Liver (tissue), 9 donors: Measurements from ENCODE around the gene PLEKHA5. TPM values are rescaled to one million over a fixed set of nuclear protein-coding genes. Genes with fewer than 3 reads are reported as not detected.

Experiments used
- DNase-seq: peaks from one replicate; pipeline ENCODE4 v3.0.0-alpha.2; 2017; ENCODE audit warnings: low spot score
- H3K27ac ChIP-seq, 2 donors: one replicate each; pipeline ENCODE4 v1.7.0; 2013; ENCODE audit warnings: inconsistent platforms in 2 of 2, low read length in 2 of 2, control low read depth in 1 of 2, low read depth in 1 of 2, mild to moderate bottlenecking in 1 of 2
- H3K27me3 ChIP-seq, 4 donors: one replicate each; pipeline versions ENCODE4 v1.6.1 to v1.7.0; 2013; ENCODE audit warnings: low read length in 3 of 4, inconsistent platforms in 1 of 4, mild to moderate bottlenecking in 1 of 4, moderate library complexity in 1 of 4; ENCODE audit not compliant: control insufficient read depth in 4 of 4, insufficient read depth in 4 of 4
- H3K36me3 ChIP-seq, 4 donors: one replicate each; pipeline versions ENCODE4 v1.6.1 to v1.7.0; 2013; ENCODE audit warnings: low read length in 3 of 4, mild to moderate bottlenecking in 3 of 4, low read depth in 1 of 4, moderate library complexity in 1 of 4; ENCODE audit not compliant: control insufficient read depth in 4 of 4, insufficient read depth in 3 of 4
- H3K4me1 ChIP-seq, 4 donors: one replicate each; pipeline versions ENCODE4 v1.6.1 to v1.7.0; 2013; ENCODE audit warnings: low read length in 3 of 4, mild to moderate bottlenecking in 3 of 4, moderate library complexity in 1 of 4; ENCODE audit not compliant: control insufficient read depth in 4 of 4, insufficient read depth in 4 of 4
- H3K4me3 ChIP-seq, 3 donors: one replicate each; pipeline versions ENCODE4 v1.6.1 to v1.7.0; 2013; ENCODE audit warnings: low read length in 3 of 3, control low read depth in 1 of 3, low read depth in 1 of 3, mild to moderate bottlenecking in 1 of 3
- H3K9ac ChIP-seq, 2 donors: one replicate each; pipeline ENCODE4 v1.7.0; 2013; ENCODE audit warnings: low read length in 2 of 2, mild to moderate bottlenecking in 2 of 2, moderate library complexity in 2 of 2, control low read depth in 1 of 2, low read depth in 1 of 2
- H3K9me3 ChIP-seq, 4 donors: one replicate each; pipeline versions ENCODE4 v1.6.1 to v1.7.0; 2013; ENCODE audit warnings: low read length in 3 of 4; ENCODE audit not compliant: control insufficient read depth in 4 of 4
- ATF3 ChIP-seq: IDR thresholded peaks from 2 replicates; pipeline ENCODE4 v1.6.1; 2016; ENCODE audit warnings: antibody characterized with exemption
- EGR1 ChIP-seq, 2 donors: IDR thresholded peaks; 2 replicates each; pipeline ENCODE4 v1.6.1; 2016 to 2018; ENCODE audit warnings: antibody characterized with exemption in 2 of 2, low read depth in 2 of 2
- FOXA1 ChIP-seq: IDR thresholded peaks from 2 replicates; pipeline ENCODE4 v1.6.1; 2016; ENCODE audit warnings: antibody characterized with exemption
- FOXA2 ChIP-seq: IDR thresholded peaks from 2 replicates; pipeline ENCODE4 v1.6.1; 2016; ENCODE audit warnings: antibody characterized with exemption
- GABPA ChIP-seq, 2 donors: IDR thresholded peaks in 1 of 2; conservative IDR thresholded peaks in 1 of 2; 2 replicates each; pipeline ENCODE4 v1.6.1; 2016; ENCODE audit warnings: antibody characterized with exemption in 2 of 2, mild to moderate bottlenecking in 1 of 2, moderate library complexity in 1 of 2
- HNF4A ChIP-seq, 2 donors: conservative IDR thresholded peaks; 2 replicates each; pipeline ENCODE4 v1.6.1; 2016; ENCODE audit warnings: antibody characterized with exemption in 2 of 2, mild to moderate bottlenecking in 2 of 2
- HNF4G ChIP-seq: IDR thresholded peaks from 2 replicates; pipeline ENCODE4 v1.6.1; 2016; ENCODE audit warnings: antibody characterized with exemption
- JUND ChIP-seq, 2 donors: IDR thresholded peaks; 2 replicates each; pipeline ENCODE4 v1.6.1; 2016; ENCODE audit warnings: antibody characterized with exemption in 2 of 2
- MAX ChIP-seq: IDR thresholded peaks from 2 replicates; pipeline ENCODE4 v1.6.1; 2016; ENCODE audit warnings: antibody characterized with exemption
- NR2F2 ChIP-seq: IDR thresholded peaks from 2 replicates; pipeline ENCODE4 v1.6.1; 2016; ENCODE audit warnings: antibody characterized with exemption
- RAD21 ChIP-seq, 2 donors: IDR thresholded peaks; 2 replicates each; pipeline ENCODE4 v1.6.1; 2016; ENCODE audit warnings: antibody characterized with exemption in 2 of 2, mild to moderate bottlenecking in 2 of 2
- RXRA ChIP-seq, 2 donors: IDR thresholded peaks; 2 replicates each; pipeline ENCODE4 v1.6.1; 2017 to 2018; ENCODE audit warnings: antibody characterized with exemption in 2 of 2, mild to moderate bottlenecking in 1 of 2
- SP1 ChIP-seq: IDR thresholded peaks from 2 replicates; pipeline ENCODE4 v1.6.1; 2018; ENCODE audit warnings: antibody characterized with exemption, mild to moderate bottlenecking
- TAF1 ChIP-seq: conservative IDR thresholded peaks from 2 replicates; pipeline ENCODE4 v1.6.1; 2016; ENCODE audit warnings: antibody characterized with exemption, mild to moderate bottlenecking
- YY1 ChIP-seq: IDR thresholded peaks from 2 replicates; pipeline ENCODE4 v1.6.1; 2016; ENCODE audit warnings: antibody characterized with exemption, mild to moderate bottlenecking
- WGBS: extraction: QIAGEN DNeasy Blood & Tissue Kit; methylation state at CpG from one replicate; pipeline ENCODE4 v1.1.7; 2013; 5-methylcytosine and 5-hydroxymethylcytosine counted together
- polyA plus RNA-seq, 2 donors: library from polyadenylated mRNA; stranded (reverse) in 1 of 2; unstranded in 1 of 2; fragments of 200-250 nt in 1 of 2; fragments of >200 nt in 1 of 2; fragmentation: Nextera tagmentation in 1 of 2; extraction: Ambion mirVana in 1 of 2; gene quantifications; one replicate each; pipeline versions ENCODE4 v1.2.1 to v1.2.3, GENCODE V29; 2013 to 2015
- total RNA-seq, 2 donors: library from RNA; depleted of rRNA; stranded (reverse); fragments of >200 nt; gene quantifications; one replicate each; pipeline ENCODE4 v1.2.3, GENCODE V29; 2014
- TF ChIP-seq, protein P1 (sequence below): fragments of 150-350 bp; IDR thresholded peaks from 2 replicates; pipeline ENCODE4 v1.5.1; 2017; ENCODE audit warnings: improper control_type of control experiment, low read depth, low read length; ENCODE audit not compliant: missing input control
- TF ChIP-seq, protein P2 (sequence below): IDR thresholded peaks from 2 replicates; pipeline ENCODE4 v1.6.1; 2016; ENCODE audit warnings: antibody characterized with exemption, mild to moderate bottlenecking
- donor health status: healthy.
- donor health status: healthy.
- donor health status: healthy.
- donor health status: healthy.
- donor health status: healthy.

Gene PLEKHA5
- total and polyA plus RNA-seq, 4 donors = 4.6 to 25.5 (median 16.8) TPM

DNA sequence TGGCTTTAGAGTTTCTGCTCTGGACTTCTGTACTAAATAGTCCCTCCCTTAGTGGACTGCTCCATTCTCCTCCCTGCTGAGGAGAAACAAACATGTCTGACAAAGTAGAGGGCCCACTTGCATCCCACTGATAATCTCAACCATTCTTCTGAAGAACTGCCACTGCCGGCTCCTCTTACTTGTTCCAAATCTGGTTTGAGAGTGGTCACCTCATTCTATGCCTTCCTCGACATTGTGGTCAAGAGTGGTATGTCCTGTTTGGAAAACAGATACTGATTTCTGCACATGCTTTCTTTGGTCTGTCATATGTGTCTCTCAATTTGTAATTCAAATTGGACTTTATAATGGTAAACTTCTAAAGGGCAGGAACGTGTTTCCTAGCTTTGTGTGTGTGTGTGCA lies 36.3 kb upstream of the PLEKHA5 start:
- H3K4me3 ChIP-seq = no peak overlapping the region
- no peaks in the 10 kb centered on the region for H3K4me1 ChIP-seq
- DNase-seq = no peak
- WGBS = 90% methylated on average over 3 of the region's 3 CpGs
- no peak overlapping the region for H3K27ac ChIP-seq
- no peak overlapping the region for H3K9ac ChIP-seq
- H3K27me3 ChIP-seq = no peaks in the 10 kb centered on the region
- H3K36me3 ChIP-seq = no peaks in the 10 kb centered on the region
- TF ChIP-seq JUND (IDR thresholded peaks at IDR 0.05) = no peak
- TF ChIP-seq, protein P1, sequence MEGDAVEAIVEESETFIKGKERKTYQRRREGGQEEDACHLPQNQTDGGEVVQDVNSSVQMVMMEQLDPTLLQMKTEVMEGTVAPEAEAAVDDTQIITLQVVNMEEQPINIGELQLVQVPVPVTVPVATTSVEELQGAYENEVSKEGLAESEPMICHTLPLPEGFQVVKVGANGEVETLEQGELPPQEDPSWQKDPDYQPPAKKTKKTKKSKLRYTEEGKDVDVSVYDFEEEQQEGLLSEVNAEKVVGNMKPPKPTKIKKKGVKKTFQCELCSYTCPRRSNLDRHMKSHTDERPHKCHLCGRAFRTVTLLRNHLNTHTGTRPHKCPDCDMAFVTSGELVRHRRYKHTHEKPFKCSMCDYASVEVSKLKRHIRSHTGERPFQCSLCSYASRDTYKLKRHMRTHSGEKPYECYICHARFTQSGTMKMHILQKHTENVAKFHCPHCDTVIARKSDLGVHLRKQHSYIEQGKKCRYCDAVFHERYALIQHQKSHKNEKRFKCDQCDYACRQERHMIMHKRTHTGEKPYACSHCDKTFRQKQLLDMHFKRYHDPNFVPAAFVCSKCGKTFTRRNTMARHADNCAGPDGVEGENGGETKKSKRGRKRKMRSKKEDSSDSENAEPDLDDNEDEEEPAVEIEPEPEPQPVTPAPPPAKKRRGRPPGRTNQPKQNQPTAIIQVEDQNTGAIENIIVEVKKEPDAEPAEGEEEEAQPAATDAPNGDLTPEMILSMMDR = no peak
- no peak for TF ChIP-seq TAF1
- no peak for TF ChIP-seq FOXA2
- no peak for TF ChIP-seq NR2F2
- no peak for TF ChIP-seq EGR1 (IDR thresholded peaks at IDR 0.05; ENCODE audit: low read depth in 2 of 2)
- no peaks in the 10 kb centered on the region for H3K9me3 ChIP-seq

- no peaks in the 10 kb centered on the region for H3K27me3 ChIP-seq
- TF ChIP-seq, protein P1 = no peak
- TF ChIP-seq RXRA (IDR thresholded peaks at IDR 0.05) (no peak), HNF4G (no peak), FOXA1 (no peak), YY1 (no peak), SP1 (no peak), GABPA (IDR thresholded peaks at IDR 0.05 in 1 of 2, conservative IDR thresholded peaks at IDR 0.05 in 1 of 2) (no peak), RAD21 (IDR thresholded peaks at IDR 0.05) (no peak), ATF3 (no peak), MAX (no peak), NR2F2 (no peak), HNF4A (conservative IDR thresholded peaks at IDR 0.05) (no peak), TAF1 (no peak)
- TF ChIP-seq, protein P2, sequence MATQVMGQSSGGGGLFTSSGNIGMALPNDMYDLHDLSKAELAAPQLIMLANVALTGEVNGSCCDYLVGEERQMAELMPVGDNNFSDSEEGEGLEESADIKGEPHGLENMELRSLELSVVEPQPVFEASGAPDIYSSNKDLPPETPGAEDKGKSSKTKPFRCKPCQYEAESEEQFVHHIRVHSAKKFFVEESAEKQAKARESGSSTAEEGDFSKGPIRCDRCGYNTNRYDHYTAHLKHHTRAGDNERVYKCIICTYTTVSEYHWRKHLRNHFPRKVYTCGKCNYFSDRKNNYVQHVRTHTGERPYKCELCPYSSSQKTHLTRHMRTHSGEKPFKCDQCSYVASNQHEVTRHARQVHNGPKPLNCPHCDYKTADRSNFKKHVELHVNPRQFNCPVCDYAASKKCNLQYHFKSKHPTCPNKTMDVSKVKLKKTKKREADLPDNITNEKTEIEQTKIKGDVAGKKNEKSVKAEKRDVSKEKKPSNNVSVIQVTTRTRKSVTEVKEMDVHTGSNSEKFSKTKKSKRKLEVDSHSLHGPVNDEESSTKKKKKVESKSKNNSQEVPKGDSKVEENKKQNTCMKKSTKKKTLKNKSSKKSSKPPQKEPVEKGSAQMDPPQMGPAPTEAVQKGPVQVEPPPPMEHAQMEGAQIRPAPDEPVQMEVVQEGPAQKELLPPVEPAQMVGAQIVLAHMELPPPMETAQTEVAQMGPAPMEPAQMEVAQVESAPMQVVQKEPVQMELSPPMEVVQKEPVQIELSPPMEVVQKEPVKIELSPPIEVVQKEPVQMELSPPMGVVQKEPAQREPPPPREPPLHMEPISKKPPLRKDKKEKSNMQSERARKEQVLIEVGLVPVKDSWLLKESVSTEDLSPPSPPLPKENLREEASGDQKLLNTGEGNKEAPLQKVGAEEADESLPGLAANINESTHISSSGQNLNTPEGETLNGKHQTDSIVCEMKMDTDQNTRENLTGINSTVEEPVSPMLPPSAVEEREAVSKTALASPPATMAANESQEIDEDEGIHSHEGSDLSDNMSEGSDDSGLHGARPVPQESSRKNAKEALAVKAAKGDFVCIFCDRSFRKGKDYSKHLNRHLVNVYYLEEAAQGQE = no peak
- no peak overlapping the region for H3K9ac ChIP-seq
- no peaks in the 10 kb centered on the region for H3K9me3 ChIP-seq
- WGBS = 95% methylated on average over 3 of the region's 3 CpGs
- DNase-seq = no peak
- no peak overlapping the region for H3K4me3 ChIP-seq
- no peak overlapping the region for H3K27ac ChIP-seq
- H3K36me3 ChIP-seq = no peaks in the 10 kb centered on the region
- no peaks in the 10 kb centered on the region for H3K4me1 ChIP-seq
These were observed 34.2 kb upstream of the PLEKHA5 start for GRCh38 chr12:19095331-19095730.
